HEK293 (cell line): Measurements from ENCODE around the gene SETD4.

Experiments
- KLF16 ChIP-seq: fragments of 450-650 bp; formaldehyde crosslinking; IDR thresholded peaks from 2 replicates; pipeline ENCODE4 v1.5.1; 2017; ENCODE audit warnings: missing biosample characterization, missing genetic modification characterization
- MZF1 ChIP-seq: fragments of 450-650 bp; formaldehyde crosslinking; IDR thresholded peaks from 2 replicates; pipeline ENCODE4 v1.5.1; 2017; ENCODE audit warnings: missing biosample characterization, missing genetic modification characterization, borderline replicate concordance
- PRDM1 ChIP-seq: fragments of 450-650 bp; formaldehyde crosslinking; IDR thresholded peaks from 2 replicates; pipeline ENCODE4; 2016; ENCODE audit warnings: missing biosample characterization, missing genetic modification characterization
- ZNF544 ChIP-seq: fragments of 450-650 bp; formaldehyde crosslinking; IDR thresholded peaks from 2 replicates; pipeline ENCODE4 v1.5.0; 2017; ENCODE audit warnings: missing biosample characterization, missing genetic modification characterization
- ZNF549 ChIP-seq: fragments of 450-650 bp; IDR thresholded peaks from 2 replicates; pipeline ENCODE4 v1.5.1; 2018; ENCODE audit warnings: missing biosample characterization, missing genetic modification characterization, mild to moderate bottlenecking, inconsistent platforms, moderate library complexity
- ZNF677 ChIP-seq: fragments of 450-650 bp; IDR thresholded peaks from 2 replicates; pipeline ENCODE4 v1.5.0; 2018; ENCODE audit warnings: missing biosample characterization, mild to moderate bottlenecking, missing genetic modification characterization, moderate library complexity
- TF ChIP-seq, protein P1 (sequence below): fragments of 450-650 bp; formaldehyde crosslinking; IDR thresholded peaks from 2 replicates; pipeline ENCODE4 v1.5.1; 2016; ENCODE audit warnings: missing biosample characterization, missing genetic modification characterization
- TF ChIP-seq, protein P2 (sequence below): fragments of 450-650 bp; formaldehyde crosslinking; IDR thresholded peaks from 2 replicates; pipeline ENCODE4 v1.5.1; 2016; ENCODE audit warnings: missing biosample characterization, missing genetic modification characterization
- TF ChIP-seq, protein P3 (sequence below): fragments of 450-650 bp; formaldehyde crosslinking; IDR thresholded peaks from 2 replicates; pipeline ENCODE4 v1.5.1; 2016; ENCODE audit warnings: missing biosample characterization, missing genetic modification characterization, low read depth
- TF ChIP-seq, protein P4 (sequence below): fragments of 450-650 bp; formaldehyde crosslinking; IDR thresholded peaks from 2 replicates; pipeline ENCODE4 v1.5.1; 2016; ENCODE audit warnings: missing biosample characterization, missing genetic modification characterization
- TF ChIP-seq, protein P5 (sequence below): fragments of 450-650 bp; IDR thresholded peaks from 2 replicates; pipeline ENCODE4 v1.5.1; 2018; ENCODE audit warnings: missing biosample characterization, missing genetic modification characterization

DNA sequence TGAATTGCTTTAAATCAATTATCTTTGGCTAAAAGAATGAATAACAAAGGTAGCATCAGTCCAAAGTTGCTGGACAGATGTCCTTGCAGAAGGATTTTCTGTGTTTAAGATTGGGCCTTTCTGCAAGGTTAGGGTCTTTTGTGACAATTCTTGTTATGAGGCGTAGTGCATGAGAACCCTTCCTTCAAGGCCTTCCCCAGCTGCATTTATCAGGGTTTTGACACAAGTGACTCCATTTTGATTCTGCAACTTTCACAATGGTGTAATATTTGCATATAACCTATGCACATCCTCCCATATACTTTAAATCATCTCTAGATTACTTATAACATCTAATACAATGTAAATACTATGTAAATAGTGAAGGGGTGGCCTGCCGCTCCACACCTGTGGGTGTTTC, 1.1 kb upstream of the SETD4 start:
- TF ChIP-seq, protein P1, sequence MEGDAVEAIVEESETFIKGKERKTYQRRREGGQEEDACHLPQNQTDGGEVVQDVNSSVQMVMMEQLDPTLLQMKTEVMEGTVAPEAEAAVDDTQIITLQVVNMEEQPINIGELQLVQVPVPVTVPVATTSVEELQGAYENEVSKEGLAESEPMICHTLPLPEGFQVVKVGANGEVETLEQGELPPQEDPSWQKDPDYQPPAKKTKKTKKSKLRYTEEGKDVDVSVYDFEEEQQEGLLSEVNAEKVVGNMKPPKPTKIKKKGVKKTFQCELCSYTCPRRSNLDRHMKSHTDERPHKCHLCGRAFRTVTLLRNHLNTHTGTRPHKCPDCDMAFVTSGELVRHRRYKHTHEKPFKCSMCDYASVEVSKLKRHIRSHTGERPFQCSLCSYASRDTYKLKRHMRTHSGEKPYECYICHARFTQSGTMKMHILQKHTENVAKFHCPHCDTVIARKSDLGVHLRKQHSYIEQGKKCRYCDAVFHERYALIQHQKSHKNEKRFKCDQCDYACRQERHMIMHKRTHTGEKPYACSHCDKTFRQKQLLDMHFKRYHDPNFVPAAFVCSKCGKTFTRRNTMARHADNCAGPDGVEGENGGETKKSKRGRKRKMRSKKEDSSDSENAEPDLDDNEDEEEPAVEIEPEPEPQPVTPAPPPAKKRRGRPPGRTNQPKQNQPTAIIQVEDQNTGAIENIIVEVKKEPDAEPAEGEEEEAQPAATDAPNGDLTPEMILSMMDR (tag by site-specific recombination), result no peak
- no peak for TF ChIP-seq ZNF549 (tag by site-specific recombination)
- TF ChIP-seq ZNF544 (tag by site-specific recombination), result no peak
- TF ChIP-seq, protein P2, sequence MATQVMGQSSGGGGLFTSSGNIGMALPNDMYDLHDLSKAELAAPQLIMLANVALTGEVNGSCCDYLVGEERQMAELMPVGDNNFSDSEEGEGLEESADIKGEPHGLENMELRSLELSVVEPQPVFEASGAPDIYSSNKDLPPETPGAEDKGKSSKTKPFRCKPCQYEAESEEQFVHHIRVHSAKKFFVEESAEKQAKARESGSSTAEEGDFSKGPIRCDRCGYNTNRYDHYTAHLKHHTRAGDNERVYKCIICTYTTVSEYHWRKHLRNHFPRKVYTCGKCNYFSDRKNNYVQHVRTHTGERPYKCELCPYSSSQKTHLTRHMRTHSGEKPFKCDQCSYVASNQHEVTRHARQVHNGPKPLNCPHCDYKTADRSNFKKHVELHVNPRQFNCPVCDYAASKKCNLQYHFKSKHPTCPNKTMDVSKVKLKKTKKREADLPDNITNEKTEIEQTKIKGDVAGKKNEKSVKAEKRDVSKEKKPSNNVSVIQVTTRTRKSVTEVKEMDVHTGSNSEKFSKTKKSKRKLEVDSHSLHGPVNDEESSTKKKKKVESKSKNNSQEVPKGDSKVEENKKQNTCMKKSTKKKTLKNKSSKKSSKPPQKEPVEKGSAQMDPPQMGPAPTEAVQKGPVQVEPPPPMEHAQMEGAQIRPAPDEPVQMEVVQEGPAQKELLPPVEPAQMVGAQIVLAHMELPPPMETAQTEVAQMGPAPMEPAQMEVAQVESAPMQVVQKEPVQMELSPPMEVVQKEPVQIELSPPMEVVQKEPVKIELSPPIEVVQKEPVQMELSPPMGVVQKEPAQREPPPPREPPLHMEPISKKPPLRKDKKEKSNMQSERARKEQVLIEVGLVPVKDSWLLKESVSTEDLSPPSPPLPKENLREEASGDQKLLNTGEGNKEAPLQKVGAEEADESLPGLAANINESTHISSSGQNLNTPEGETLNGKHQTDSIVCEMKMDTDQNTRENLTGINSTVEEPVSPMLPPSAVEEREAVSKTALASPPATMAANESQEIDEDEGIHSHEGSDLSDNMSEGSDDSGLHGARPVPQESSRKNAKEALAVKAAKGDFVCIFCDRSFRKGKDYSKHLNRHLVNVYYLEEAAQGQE (tag by site-specific recombination), result no peak
- TF ChIP-seq ZNF677 (tag by site-specific recombination), result no peak
- no peak for TF ChIP-seq PRDM1
- TF ChIP-seq, protein P3, sequence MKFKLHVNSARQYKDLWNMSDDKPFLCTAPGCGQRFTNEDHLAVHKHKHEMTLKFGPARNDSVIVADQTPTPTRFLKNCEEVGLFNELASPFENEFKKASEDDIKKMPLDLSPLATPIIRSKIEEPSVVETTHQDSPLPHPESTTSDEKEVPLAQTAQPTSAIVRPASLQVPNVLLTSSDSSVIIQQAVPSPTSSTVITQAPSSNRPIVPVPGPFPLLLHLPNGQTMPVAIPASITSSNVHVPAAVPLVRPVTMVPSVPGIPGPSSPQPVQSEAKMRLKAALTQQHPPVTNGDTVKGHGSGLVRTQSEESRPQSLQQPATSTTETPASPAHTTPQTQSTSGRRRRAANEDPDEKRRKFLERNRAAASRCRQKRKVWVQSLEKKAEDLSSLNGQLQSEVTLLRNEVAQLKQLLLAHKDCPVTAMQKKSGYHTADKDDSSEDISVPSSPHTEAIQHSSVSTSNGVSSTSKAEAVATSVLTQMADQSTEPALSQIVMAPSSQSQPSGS, result no peak
- TF ChIP-seq, protein P4, sequence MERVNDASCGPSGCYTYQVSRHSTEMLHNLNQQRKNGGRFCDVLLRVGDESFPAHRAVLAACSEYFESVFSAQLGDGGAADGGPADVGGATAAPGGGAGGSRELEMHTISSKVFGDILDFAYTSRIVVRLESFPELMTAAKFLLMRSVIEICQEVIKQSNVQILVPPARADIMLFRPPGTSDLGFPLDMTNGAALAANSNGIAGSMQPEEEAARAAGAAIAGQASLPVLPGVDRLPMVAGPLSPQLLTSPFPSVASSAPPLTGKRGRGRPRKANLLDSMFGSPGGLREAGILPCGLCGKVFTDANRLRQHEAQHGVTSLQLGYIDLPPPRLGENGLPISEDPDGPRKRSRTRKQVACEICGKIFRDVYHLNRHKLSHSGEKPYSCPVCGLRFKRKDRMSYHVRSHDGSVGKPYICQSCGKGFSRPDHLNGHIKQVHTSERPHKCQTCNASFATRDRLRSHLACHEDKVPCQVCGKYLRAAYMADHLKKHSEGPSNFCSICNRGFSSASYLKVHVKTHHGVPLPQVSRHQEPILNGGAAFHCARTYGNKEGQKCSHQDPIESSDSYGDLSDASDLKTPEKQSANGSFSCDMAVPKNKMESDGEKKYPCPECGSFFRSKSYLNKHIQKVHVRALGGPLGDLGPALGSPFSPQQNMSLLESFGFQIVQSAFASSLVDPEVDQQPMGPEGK (tag by site-specific recombination), result no peak
- no peak for TF ChIP-seq KLF16
- TF ChIP-seq MZF1 (tag by site-specific recombination), result no peak
- TF ChIP-seq, protein P5, sequence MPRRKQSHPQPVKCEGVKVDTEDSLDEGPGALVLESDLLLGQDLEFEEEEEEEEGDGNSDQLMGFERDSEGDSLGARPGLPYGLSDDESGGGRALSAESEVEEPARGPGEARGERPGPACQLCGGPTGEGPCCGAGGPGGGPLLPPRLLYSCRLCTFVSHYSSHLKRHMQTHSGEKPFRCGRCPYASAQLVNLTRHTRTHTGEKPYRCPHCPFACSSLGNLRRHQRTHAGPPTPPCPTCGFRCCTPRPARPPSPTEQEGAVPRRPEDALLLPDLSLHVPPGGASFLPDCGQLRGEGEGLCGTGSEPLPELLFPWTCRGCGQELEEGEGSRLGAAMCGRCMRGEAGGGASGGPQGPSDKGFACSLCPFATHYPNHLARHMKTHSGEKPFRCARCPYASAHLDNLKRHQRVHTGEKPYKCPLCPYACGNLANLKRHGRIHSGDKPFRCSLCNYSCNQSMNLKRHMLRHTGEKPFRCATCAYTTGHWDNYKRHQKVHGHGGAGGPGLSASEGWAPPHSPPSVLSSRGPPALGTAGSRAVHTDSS (tag by site-specific recombination), result no peak
